ENCODE data around the gene ISYNA1.
A peak's percentile ranks its signal among the peaks of the same experiment; 100 is the strongest.

ISYNA1 gene

GRCh38 chr19:18442941-18443340 is 5.0 kb upstream of the ISYNA1 start:
- DNase-seq = no peak

DNA sequence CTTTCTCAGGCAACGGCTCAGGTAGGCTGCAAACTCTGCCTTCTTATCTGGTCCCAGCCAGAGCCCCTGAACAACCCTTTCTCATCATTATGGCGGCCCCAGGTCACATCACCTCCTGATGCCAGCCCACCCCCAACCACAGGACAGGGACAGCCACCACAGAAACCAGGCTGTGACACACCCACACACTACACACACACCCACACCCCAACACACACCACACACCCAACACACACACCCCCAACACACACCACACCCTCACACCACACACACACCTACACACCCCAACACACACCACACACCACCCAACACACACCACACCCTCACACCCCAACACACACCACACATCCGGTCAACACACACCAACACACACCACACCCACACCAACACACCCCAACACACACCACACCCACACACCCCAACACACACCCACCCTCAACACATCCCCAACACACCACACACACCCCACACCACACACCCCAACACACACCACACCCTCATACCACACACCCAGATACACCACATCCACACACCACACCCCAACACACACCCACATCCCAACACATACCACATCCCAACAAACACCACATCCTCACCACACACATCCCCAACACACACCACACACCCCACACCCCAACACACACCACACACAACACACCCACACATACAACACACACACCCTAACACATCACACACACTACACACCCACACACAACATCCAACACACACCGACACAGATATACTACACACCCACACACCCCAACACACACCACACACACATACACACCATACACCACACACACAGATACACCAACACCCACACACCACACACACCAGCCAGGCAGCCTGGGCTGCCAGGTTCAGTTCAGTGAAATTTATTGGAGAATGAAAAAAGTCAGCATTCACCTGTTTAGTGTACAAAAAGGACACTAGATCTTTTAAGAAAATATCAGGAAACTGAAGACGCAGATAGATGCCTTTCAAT is 4.2 kb upstream of the ISYNA1 start:
- DNase-seq = no peak

GRCh38 chr19:18440936-18441803 is 3.2 kb upstream of the ISYNA1 start:
- no peak for DNase-seq

- no peak for DNase-seq
Measured at GRCh38 chr19:18440415-18440877, 2.5 kb upstream of the ISYNA1 start.

- DNase-seq = no peak
Measured at GRCh38 chr19:18439910-18440237, 1.9 kb upstream of the ISYNA1 start.

DNA sequence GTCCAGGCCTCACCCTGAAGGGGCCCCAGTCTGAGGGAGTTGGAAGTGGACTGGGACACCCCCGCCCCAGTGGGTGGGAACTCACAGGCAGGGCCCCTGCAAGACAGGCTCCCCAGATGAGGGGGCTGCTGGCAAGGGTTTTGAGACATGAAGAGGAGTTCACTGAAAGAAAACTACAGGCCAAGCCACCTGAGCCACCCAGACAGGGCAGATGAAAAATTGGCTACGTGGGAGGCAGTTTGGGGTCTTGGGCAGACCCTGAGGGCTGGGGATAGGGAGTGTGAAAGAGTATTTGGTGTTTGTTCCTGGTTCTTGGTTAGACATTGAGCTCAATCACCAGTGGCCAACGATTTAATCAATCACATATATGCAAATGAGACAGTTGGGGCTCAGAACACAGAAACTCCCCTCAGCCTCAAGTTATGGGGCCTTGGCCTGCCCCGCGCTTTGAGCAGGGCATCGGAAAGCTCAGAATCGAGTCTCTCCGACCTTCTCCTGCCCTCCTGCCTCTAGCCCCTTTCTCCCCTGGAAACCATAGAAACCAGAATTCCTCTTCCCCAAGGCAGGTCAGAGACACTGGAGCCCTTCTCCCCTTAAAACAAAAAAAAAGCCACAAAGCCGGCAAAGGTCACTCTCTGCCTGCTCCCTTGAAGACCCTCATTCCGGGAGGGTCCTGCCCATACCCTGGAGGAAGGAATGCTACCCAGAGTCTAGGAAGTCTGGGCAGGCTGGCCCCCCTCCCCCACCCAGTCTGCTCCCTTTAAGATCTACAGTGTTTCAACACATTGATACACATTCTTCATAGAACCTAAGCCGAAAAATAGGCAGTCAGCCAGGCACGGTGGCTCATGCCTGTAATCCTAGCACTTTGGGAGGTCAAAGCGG is 1.3 kb upstream of the ISYNA1 start:
- DNase-seq = no peak

- no peak for DNase-seq
Measured at GRCh38 chr19:18438331-18439024, 545 bp upstream of the ISYNA1 start.

DNA sequence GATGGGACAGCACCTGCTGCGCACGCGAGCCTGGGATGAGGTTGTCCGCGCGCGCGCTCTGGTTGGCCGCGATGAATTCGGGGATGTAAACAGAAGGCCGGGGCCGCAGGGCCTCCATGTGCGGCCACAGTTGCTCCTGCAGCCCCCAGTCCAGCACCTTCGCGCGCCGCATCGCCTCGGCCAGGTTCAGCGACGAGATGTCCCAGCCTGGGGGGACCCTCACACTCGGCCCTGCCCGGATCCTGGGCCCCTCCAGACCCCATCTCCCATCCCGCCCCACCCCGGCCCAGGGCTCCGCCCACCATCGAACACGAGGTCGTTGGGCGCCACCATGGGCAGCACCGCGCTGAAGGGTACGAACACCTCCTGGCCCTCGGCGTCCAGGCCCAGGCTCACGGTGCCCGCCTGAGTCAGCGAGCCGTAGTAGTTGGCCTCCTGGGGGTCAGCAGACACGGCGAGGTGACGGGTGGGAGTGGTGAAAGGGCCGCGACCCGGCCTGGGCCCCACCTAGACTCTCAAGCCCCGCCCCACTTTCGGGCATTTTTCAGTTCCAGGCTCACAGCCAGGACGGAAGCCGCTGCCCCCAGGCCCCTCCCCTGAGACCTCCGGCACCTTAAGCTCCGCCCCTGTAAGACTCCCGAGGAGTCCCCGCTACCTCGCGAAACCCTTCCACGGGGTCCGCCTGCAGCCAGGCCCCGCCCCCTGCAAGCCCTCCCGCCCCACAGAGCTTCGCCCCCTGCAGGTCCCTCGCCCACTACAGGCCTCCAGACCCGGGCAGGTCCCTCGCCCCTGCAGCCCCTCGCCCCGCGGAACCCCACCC is 1.1 kb downstream of the ISYNA1 start:
- DNase-seq = peak; percentile 86

- no peak for DNase-seq
Measured at GRCh38 chr19:18435842-18436670, 1.9 kb downstream of the ISYNA1 start.

- DNase-seq = no peak
Measured at GRCh38 chr19:18435178-18435841, 2.6 kb downstream of the ISYNA1 start.

DNA sequence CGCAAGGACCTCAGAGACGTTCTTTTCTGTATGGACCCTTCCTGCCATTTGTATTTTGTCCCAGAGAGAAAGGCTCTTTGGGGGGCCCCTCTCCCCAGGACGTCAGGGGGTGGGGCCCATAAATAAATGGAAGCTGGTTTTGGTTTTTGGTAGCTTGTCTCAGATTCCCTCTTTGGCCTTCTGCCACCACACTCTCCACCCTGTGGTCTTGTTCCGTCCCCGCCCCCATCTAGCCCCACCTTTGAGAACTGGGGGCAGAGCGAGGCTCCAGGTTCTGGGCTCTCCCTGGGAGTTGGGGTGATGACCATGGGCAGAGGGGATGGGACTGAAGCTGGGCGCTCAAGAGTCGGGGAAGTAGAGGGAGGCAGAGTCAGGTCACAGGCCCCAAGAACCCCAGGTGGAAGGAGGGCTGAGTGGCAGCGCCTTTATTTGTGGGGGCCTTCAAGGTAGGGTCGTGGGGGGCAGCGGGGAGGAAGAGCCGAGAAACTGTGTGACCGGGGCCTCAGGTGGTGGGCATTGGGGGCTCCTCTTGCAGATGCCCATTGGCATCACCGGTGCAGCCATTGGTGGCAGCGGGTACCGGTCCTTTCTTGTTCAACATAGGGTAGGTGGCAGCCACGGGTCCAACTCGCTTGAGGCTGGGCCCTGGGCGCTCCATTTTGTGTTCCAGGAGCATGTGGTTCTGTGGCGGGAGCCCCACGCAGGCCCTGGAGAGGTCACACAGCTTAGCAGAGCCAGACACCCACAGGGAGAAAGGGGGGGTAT is 3.3 kb downstream of the ISYNA1 start:
- DNase-seq = no peak

DNA sequence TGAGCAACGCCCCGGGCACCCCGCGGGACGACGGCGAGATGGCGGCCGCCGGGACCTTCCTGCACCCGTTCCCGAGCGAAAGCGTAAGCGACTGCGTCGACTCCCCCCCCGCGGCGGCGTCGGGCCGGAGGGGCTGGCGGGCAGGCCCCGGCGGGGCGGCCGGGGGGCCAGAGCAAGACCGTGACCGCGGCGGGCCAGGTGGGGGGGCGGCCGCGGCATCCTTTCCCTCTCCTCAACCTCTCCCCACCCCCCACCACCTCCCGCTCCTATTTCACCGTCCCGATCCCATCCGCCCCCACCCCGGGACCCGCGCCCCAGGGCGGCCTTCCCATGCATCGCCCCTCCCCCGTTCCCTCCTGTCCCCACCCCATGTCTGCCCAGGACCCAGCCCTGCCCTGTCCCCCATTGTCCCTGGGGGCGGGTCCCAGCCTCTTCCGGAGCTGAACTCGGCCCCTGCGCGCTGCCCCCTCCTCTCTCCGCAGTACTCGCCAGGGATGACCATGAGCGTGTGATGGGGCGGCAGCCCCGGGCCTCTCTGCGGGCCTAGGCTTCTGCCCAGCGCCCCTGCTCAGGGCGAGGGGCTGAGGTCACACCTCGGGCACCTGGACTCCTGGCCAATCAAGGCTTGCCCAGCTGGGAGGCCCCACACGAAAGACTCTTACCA is 4.1 kb downstream of the ISYNA1 start:
- no peak for DNase-seq

- DNase-seq = no peak
Measured at GRCh38 chr19:18433015-18433691, 4.8 kb downstream of the ISYNA1 start.

GRCh38 chr19:18432275-18433014 is 5.5 kb downstream of the ISYNA1 start:
- no peak for DNase-seq

- DNase-seq = no peak
Measured at GRCh38 chr19:18431351-18432197, 6.4 kb downstream of the ISYNA1 start.
